ENCODE measurements around the gene RASGRF1.

RASGRF1 gene

DNA sequence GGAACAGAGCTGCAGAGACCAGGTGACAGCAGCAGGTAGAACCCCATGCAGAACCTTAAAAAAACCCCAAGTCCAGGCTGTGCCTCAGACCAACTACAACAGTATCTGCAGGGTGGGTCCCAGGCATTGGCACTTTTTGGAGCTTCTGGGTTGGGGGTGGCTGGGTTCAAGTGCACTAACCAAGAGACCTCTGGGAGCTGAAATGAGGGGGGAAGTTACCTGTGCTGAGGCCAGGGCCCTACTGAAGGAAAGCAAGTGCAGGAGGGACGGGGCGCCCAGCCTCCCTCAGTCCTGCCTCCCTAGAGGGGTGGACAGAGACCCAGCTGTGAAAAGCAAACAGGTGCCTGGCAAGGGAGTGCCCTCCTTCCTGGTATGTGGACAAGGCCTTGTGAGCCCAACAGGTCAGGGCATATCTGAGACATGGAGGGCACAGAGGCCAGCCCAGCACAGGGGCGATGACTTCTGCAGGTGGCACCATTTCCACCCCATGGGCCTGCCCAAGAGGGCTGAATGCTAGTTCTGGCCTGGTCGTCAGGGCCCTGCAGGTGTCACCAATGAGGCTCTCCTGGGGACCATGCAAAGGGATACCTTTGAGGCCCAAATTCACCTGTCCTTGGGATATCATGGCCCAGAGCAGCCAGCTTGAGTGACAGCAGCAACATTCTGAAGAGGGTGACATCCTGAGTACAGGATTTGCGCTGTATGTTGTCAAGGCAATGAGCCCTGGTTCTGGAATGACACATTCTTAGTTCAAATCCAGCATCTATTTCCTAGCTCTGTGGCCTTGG is 164.4 kb downstream of the RASGRF1 start:
- DNase-seq, result no peak

DNA sequence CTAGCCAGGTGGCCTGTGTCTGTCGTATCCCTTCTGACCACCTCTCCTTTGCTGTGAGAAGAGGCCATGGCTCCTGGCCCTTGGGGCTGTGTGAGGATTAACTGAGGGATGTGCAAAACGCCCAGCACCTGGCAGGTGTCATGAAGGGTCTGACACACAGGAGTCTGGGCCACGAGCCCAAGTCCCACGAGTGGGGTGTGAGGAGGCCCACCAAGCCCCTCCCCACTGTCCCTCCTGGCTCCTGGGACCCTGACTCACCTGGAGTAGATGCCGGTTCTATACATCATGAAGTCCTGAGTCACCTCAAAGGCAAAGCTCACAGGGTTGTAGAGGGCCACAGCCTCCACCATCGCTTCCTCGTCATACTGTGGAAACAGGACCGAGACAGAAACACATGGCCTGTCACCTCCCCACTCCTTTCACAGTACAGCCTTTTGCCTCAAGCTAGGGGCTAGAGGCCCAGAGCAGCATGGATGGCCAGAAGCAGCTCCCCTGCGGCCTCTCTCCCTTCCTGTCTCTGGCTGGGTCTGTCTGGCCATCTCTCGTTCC is 165.4 kb downstream of the RASGRF1 start:
- no peak for DNase-seq

DNA sequence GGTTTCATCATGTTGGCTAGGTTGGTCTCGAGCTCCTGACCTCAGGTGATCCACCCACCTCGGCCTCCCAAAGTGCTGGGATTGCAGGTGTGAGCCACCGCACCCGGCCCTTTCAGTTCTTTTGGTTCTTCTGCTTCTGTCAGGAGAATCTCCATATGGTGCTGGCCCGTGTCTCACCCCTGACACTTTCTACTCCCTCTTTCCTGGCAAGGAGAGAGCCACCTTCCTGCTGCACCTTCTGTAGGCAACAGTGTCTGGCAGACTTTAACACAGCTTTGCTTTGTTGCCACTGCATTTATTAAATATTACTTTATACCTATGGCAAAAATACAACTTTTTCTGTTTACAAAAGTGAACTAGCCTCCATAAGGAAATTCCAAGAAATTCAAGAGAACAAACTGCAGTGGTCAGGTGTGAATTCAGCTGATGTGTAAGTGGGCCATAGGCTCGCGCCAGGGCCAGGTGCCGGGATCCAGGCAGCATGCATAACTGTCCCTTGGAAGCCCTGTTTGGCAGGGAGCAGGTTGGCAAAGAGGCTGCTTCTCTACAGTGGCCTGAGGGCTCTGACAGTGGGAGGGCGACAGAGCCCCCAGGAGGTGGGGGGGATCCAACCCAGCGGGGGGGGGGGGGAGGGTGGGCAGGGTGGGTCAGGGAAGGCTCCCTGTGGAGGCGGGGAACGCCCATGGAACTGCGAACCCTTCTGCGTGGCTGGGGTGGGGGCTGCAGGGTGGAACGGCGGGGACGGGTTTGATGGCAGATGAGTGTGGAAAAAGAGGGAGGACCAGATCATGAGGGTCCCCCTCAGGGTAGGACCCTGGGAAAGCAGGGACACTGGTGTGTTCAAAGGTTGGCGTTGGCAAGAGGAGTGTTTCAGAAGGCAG is 166.9 kb downstream of the RASGRF1 start:
- DNase-seq, result no peak

DNA sequence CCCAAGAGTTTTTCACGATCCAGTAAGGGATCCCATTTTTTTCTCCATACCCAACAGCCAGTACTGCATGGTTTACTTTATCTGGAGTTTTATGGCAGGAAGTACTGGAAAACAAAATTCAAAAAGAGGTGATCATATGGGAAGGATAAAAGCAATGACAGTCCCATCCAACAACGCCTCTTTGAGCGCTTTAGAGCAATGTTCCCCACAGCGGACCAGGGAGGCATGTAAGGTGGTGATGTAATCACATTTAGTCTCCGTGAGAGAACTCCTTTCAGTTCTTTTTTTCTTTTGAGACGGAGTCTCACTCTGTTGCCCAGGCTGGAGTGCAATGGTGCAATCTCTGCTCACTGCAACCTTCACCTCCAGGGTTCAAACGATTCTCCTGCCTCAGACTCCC is 167.6 kb downstream of the RASGRF1 start:
- DNase-seq, result no peak

DNA sequence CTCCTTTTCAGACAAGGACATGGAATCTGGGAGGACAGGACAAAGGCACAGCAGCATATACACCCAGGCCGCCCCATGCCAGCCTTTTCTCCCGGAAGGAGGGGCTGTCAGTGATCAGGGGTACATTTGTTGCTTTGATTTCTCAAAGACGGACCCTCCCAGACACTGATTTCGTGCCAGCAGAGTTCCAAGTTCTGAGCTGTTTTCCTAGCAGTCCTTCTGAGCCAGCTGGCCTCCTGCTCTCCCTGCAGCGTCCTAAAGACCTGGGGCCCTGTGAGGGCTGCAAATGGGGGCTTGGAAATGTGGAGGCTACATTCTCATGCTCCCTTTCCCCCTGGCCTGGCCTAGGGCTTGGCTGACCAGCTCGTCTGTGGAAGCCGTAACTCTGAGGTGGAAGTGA is 168.1 kb downstream of the RASGRF1 start:
- DNase-seq, result peak; percentile 79

DNA sequence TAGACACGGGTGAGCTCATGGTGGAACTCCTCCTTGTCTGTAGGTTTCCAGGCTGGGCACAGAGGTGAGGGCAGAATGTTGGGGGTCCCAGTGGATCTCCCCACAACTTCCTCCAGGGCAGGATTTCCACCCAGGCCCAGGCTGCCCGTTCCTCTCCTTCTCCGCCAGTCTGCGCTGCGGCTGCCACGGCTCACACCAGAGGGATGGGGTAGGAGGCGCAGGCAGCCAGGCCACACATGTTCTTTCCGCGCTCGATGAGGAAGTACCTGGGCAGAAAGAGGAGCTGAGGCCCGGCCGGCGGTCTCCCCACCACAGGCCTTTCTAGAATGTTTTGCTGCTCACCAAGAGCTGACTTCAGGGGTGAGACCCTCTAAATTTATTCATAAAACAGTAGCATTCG is 168.6 kb downstream of the RASGRF1 start:
- DNase-seq, result no peak

DNA sequence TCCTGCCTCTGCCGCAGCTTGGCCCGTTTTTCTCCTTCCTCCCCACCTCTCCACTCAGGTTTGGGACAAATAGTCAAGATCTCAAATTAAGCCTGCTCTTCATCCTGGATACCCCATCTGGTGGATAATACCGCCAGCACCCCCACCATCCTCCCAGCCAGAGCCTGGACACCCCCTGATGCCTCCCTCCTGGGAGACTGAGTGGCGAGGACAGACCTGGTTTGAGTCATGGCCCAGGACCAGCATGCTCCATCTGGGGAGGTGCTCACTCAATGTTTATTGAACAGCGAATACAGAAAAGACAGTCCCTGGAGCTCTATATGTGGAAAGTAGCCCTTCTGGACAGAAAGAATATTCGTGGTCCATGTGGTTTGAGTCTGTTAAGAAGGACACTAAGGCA is 169.1 kb downstream of the RASGRF1 start:
- no peak for DNase-seq

DNA sequence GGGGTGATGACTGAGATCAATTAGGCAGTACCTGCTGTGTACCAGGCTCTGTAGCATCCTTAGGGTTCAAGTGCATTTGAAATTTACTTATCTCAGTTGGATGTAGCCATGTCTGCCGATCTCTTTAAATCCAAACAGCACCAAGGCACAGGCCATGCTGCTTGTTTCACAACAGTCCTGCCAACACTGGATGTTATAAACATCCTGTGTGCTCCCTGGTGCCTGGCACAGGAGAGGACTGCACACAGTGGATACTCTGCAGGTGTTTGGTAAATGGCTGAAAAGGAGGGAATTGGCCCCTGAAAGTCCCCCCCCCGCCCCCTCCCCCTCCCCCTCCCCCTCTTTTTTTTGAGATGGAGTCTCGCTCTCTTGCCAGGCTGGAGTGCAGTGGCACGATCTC is 172.7 kb downstream of the RASGRF1 start:
- no peak for DNase-seq

DNA sequence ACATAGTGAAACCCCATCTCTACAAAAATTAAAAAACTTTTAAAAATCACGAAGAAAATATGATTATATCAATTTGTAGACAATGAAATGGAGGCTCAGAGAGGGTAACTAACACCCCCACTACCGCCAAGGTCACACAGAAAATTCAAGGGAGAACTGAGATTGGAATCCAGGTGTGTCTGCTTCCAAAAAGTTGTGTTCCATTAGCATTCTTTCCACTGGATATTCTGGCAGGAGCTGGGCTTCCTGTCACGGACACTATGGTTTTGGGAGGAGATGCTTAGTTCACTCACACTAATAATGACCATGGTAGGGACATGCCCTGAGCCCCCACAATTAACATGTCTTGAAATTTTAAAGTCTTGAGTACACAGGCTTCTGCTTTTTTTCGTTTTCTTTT is 174.5 kb downstream of the RASGRF1 start:
- no peak for DNase-seq

DNA sequence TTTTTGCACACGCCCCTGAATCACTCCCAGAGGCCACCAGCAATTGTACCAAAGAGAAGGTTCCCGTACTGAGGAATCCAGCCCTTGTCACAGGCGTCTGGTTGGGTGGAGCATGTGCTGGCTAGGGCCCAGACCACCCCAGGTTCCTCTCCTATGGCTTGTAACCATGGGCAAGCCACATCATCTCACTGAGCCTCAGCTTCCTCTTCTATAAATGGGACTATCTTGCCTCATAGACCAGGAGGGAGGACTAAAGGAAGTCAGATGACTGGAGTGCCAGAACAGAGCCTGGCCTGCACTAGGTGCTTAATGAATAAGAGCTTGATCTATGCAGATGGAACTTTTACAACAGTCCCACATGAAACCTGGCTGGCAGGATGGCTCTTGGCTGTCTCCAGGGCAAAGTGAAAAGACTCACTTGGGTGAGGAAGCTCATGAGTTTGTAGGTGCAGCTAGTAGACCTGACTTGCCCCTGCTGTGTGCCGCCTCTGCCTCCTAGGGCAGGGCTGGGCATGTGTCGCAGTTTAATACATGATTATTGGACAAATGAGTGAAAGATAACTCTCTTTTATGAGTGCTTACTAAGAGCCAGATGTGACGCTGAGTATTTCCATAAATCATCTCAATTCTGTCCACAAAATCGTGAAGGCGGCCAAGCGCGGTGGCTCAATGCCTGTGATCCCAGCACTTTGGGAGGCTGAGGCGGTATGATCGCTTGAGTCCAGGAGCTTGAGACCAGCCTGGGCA is 175.1 kb downstream of the RASGRF1 start:
- no peak for DNase-seq

DNA sequence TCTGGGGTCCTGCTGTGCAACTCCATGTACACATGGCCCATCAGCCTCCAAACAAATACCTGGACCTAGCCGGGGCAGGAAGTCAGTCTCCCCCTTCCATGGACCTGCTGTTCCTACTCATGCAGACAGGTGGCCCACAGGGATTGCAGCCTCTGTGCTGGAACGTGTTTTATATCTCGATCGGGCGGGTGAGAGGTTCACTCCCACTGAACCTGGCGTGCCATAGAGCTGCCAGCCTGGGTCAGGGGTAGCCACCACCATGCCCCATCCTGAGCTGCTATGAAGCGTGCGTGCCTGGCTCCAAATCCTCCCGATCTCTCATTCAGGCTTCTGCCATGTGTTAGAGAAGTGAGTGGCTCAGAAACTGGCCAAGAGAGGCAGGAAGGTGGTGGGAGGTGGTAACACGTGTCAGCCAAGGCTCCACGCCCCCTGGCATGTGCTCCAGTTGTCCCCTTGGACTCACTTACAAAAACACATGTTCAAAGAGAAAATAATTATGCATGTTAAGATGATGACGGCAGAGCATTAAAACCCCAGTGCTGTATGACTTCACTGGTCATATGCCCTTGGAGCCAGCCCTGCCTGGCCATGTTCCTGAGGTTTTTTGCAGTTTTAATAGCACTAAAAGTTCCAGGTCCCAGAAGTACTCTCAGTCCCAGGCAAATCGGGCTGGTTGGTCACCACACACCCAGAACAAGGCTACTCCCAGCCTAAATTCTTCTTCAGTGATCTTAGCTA is 176.4 kb downstream of the RASGRF1 start:
- no peak for DNase-seq

DNA sequence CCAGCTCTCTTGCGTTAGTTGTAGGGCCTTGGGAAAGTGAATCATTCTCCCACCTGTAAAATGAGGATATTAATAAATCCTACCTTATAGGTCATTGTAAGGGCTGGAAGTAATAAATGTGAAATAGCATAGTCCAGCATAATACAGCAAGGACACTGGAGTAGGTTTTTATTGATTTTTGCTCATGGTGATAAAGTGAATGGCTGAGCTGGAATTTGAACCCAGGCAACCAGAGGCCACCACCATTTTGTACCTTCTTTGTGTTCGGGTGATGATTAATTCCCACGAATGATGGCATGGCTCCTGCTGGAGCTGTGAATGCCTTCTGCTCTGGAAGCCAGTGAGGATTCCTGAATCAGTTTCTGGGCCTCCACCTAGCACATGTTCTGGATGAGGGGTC is 177.6 kb downstream of the RASGRF1 start:
- no peak for DNase-seq

DNA sequence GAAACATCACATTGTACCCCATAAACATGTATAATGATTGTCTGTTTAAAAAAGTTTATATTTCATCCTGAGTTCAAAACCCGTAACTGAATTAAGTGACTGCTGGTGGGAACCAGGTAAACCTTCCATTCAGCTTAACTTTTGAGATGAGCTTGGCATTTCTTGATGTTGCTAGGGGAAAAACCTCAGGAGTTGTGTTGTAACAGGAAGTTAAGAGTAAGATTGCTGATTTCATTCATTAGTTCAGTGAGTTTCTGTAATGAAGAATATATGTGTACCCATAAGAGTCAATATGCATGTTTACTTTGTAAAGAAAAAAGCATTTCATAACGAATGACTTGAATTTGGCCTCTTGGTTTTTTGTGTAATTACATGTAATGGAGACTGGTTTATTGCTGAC is 178.3 kb downstream of the RASGRF1 start:
- no peak for DNase-seq

DNA sequence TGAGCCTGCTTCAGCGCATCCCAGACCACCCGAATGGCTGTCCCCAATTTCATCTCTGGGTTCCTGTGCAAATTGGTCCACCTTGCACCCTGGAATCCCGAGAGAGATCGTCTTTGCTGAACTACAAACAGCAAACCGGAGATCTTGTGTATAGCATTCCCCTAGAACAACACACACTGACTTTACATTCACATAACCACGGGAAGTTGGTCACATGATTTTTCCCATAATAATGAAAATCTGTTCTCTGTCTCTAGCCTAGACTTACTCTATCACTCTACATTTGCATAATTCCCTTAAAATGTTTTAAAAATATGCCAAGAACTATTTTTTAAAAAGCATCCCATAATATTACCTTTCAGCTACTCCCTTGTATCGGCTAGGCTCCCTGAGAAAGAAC is 180.3 kb downstream of the RASGRF1 start:
- no peak for DNase-seq

All from femur (tissue), 1 donor.